ENCODE data around the gene KRT76.
"Not testable (repeated sequence)": the region's sequence is repeated elsewhere in the genome, so short reads cannot be mapped to it uniquely, and the experiment has no call there.

KRT76 gene

DNA sequence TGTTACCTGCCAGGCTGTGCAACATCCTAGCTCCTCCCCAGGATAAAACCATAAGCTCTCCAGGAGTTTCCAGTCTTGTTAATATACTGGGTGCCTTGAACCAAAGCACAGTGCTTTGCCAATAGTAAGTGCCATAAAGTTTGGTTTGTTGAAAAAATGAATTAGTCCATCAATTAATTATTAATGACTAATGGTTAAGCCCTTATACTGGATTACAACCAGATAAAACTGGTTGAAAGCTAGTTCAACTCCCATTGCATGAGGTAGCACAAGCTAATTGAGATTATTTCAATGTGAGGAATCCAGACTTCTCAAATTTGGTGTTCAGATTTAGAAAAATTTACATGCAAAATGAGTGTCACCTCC is 20.4 kb upstream of the KRT76 start:
- no peak for DNase-seq (ENCODE audit: low read depth in 2 of 2)

DNA sequence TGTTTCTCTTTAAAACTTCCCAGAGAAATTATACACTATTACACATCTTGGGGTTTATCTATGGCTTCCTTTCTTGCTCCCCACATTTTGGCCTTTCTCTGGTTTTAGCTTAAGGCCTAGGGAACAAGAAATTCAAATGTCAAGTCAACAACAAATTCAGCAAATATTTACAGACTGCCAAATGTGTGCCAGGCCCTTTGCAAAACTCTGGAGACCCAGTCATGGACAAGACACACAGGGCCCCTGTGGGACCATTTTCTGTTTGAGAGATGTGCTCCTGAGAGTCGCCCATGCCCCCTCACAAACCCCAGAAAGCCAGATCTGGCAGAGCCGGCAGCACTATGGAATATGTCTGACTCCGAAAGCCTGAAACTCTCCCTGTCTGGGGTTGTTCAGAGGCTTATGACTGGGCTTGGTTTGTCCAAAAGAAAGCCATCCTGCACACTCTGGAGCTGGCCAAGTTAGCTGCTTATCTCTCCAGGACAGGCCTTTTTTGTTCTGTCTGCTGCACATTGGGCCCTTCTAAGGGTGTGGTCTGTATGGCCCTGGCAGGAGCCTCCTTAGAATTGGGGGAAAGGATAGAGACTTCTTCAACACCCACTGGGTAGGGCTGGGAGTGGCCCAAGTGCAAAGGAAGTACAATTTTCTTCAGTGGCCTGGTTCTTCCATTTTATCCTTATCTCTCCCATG is 19.8 kb upstream of the KRT76 start:
- DNase-seq (ENCODE audit: low read depth in 2 of 2), result no peak

DNA sequence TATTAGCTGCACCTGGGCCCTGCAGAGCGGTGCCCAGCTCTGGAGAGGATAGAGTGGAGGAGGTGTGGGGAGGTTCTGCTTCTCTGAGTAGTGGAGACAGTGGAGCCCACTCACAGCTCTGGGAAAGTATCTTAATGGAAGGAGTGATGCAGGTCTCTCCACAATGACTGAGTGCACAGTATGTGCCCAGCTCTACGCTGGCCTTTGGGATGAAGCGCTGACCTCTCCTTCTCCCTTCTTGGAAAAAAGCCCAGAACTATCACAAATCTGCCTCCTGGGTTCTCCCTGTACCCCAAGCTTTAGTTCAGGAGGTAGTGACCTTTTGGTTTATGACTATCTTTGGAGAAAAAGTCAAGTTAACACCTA is 19.3 kb upstream of the KRT76 start:
- DNase-seq (ENCODE audit: low read depth in 2 of 2), result no peak

DNA sequence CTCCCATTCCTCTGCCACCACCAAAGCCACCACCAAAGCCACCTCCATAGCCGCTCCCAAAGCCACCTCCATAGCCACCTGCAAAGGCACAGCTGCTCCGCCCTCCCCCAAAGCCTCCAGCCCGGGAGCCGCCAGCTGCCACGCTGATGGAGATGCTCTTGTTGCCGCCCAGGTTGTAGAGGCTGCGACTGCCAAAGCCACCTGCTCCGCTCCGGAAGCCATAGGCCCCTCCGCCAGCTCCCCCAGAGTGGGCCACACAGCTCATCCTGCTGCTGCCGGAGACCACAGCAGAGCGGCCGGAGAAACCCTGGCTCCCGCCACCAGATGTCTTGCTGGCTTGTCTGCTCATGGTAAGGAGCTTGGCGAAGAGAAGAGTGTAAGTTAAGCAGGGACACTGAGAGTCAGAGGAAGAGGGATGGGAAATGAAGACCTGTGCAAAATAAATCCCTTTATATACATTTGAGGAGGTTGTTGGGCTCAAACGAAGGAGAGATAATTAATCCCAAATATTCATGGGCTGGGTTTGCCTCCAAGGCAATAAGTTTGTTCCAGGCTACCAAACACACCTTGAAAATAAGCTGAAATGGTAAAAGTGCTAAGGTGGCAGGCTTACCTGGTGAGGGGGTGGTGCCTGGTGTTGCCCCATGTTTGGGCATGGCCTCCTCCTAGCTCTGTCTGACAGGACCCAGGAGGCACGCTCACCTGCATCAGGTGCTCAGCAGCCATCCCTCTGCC is 18.7 kb upstream of the KRT76 start, which contains the start of gene KRT3:
Gene KRT3 (minus strand): TSS at position 424 of the 735 bp plus-strand sequence. CDS start 75 bp downstream, at position 349.
- no peak for DNase-seq (ENCODE audit: low read depth in 2 of 2)

DNA sequence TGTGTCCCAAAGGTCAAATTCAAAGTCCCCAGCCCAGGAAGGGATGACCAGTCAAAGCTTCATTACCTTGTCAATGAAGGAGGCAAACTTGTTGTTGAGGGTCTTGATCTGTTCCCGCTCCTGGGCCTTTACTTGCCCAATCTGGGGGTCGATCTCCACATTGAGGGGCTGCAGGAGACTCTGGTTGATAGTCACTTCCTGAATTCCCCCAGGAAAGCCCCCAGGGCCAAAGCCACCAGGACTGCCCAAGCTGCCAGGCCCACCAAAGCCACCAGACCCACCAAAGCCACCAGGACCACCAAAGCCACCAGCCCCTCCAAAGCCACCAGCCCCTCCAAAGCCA is 18.2 kb upstream of the KRT76 start:
- DNase-seq (ENCODE audit: low read depth in 2 of 2), result not testable (repeated sequence)

DNA sequence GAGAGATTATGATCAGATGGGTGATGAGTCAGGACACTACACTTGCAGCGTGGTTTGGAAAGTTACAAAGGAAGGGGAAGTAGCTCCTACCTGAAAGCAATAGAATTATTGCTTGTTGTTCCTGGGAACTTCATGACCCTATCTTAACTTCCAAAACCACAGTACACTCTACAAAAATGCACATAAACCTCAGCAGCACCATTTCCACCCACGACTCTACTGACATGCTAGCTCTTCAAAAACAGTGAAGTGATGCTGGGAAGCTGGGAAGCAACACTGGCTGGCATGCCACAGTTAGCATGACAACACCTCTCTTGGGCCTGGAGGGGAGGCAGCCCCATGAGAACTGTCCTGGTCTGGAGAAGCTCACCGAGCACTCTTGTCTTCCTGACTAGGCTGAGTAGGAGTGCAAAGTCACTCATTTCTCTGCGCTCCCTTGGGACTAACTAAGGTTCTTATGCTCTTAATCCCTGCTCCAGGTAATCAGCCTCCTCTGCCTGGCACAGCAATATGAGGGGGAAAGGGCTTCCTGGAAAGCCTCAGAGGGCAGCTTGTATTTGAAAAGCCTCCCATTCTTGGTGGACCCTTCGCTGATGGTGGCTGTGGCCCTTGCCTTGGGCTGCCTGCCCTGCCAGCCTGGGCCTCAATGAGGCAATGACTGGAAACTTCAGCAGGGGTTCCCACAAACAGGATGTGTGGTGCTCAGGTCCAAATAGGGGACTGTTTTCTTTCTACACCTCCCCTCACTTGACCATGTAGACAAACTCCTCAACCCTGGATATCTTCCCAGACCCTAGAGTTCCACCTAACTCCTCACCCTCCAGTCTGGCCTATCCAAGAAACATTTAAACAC is 17.6 kb upstream of the KRT76 start:
- DNase-seq (ENCODE audit: low read depth in 2 of 2), result no peak

DNA sequence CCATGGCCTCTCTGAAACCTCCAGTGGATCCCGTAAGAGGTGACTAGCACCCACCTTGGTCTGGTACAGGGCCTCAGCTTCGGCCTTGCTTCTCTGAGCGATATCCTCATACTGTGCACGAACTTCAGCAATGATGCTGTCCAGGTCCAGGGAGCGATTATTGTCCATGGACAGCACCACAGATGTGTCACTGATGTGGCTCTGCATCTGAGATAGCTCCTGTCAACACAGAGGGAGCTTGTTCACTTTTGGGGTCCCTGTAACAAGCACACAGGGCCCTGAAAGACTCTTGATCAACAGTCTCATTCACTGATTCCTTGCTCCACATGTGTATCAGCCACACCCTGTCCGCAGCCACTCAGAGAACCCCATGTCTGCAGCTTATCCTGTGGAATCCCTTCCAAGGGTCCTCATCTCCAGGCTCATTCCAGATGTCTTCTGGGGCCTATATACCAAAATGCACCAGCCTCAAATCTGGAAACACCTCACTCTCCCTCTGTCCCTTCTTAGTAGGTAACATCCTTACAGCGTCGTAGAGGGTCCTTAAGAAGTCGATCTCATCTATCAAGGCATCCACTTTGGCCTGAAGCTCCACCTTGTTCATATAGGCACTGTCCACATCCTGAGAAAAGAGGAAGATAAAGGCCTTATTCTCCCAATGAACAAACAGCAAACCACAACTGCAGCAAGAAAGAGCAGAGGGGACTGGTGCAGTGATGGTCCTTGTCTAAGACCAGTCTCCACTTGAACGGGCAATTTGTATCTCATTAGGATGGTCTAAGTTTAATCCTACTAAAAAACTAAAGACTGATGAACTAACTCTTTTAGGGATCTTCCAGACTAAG is 15.3 kb upstream of the KRT76 start:
- no peak for DNase-seq (ENCODE audit: low read depth in 2 of 2)

DNA sequence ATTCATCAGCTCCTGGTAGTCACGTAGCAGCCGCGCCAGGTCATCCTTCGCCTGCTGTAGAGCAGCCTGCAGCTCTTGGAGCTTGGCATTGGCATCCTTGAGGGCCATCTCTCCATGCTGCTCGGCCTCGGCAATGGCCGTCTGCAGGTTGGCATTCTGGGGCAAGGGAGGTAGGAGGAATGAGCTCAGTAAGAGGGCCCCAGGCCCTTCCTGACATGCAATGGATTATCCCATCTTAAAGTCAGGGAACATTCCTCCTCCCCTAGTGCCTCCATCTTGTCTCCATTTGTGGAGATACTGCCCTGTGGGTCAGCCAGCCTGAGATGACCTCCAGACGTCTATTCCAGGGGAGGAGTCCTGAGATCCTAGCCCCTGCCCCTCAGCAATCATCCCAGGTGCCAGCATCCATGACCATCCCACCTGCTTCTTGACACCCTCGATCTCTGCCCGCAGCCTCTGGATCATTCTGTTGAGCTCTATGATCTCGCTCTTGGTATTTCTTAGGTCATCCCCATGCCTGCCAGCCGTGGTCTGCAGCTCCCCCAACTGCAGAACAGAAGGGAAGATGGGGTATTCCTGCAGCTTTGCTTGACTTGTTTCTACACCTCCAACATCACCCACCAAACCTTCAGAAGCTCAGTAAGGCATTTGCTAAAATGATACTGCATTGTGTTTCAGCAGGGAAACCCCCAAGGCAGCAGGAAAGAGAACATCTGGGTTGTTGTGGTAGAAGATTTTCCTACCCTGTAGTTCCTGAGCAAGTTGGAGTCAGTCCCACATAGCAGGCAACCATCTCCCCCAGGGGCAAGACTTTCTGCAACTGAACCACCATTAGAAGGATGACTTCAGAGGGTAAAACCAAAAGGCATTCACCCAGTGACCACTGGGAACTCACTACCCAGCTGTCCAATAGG is 14.4 kb upstream of the KRT76 start:
- no peak for DNase-seq (ENCODE audit: low read depth in 2 of 2)

DNA sequence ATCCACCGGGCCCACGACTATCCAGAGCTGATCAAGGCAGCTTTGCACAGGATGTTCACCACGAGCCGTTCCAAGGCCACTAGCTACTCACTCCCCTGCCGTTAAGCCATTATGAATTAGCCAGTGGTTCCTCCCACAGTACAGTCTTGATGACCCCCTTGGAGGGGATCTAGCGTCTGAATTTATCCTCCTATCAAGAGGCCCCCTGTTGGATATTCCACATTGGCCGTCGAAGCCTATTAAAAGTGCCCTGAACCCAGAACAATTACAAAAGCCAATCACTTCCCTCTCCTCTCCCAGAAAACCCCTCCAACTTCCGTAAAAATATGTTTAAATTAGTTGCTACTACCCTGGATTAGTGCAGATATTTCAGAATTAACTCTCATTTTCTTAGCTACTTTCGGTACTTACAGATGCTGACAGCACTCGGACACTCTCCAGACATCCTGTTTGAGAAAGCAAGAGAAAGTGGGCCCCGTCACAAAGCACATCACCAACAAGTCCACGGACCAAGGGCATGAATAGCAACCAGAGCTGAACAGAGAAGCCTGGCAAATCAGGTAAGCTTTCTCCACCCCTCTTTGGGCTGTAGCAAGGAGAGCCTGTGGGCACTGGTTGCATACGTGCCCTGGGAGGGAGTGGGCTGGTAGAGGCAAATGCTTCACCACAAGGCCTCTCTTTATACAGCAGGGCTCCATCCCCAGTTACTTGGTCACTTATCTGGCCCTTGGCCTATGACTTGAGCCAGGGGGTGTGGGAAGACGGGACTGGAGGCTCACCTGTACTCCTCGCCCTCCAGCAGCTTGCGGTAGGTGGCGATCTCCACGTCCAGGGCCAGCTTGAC is 13.5 kb upstream of the KRT76 start:
- DNase-seq (ENCODE audit: low read depth in 2 of 2), result no peak

DNA sequence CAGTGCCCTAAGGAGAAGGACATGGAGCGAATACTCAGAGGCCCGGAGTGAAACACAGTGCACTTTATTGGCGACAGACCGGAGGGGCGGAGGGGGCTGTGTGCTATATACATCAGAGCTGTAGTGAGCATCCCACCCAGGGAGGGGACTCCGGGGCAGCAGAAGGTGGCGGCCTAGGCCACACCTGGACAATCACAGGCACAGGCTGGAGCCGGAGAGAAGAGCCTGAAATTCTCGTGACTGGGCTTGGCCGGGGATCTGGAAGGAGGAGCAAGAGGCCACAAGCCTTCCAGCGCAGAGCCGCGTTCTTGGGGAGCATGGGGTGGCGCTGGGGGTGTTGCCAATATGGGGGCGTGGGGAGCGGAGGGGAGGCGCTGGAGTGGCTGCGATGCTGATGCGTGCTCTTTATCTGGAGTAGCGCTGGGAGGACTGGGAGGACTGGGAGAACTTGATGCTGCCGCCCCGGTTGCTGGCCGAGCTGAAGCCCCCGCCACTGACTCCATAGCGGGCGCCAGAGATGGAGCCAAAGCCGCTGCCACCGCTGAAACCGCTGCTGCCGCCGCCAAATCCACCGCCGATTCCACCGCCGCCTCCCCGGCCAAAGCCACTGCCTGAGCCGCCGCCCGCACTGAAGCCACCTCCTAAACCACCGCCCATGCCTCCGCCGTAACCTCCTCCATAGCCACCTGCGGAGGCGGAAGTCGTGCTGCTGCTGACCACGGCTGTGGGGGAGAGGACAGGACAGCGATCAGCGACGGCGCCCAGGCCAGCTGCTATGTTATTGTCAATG is 12.7 kb upstream of the KRT76 start:
- DNase-seq (ENCODE audit: low read depth in 2 of 2), result no peak

DNA sequence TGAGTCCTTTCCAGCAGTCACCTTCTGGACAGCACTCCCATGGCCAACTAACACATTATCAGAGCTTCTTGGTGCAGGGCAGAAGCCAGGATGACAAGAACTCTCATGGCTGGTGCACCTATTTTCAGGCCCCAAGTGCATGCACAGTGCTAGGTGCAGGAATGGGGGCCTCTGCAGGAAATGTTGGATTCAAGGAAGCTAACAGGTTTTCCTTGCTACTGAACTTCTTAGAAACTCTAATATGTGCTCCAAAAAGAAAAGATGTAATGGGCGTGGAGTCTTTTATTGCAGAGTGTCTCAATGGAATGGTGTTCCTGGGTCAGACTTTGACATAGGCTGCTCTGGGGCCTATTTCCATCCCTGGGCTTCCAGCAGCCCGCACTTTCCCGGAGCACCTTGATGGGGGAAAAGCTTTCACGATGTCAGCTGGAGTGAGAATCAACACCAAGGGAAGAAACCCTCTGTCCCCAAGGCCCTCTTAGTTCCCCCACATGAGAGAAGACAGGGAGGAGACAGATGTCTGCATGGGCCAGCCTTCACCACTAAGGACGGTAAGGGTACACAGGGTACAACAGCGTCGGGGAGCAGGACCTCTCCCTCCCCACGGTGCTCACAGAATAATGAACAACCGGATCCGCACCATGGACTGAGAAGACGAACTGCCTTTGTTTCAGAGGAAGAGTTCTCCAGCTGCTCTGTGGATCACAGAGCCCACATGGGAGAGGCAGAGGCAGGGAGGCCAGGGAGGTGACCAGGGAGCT is 11.9 kb upstream of the KRT76 start:
- no peak for DNase-seq (ENCODE audit: low read depth in 2 of 2)

DNA sequence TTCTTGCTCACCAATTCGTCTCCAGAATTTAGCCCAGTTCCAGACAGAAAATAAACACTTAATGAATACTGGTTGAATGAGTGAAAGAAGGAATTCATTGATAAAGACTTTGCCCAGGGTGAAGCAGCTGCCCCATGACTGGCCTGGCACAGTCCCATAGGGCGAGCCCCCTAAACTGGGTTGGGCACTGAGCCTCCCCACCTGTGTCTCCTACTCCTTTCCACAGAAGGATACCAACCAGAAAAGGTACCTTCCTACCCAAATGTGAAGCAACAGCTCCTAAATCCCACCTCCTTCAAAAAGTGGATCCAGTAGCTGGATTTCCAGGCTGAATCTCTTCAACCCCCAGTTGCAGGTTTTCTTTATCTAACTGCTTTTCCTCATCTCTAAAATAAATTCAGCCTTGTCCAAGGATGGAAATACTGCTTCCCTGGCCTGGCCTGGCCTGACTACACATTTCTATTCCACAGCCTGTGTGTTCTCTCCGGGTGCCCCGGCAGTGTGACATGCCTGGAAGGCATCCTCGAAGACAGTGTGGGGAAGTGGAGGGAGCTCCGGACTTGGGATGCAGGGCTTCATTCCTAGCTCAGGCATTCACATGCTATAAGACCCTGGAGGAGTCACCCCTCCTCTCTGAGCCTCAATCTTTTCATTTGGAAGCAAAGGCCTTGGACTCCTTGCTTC is 11.2 kb upstream of the KRT76 start:
- no peak for DNase-seq (ENCODE audit: low read depth in 2 of 2)

DNA sequence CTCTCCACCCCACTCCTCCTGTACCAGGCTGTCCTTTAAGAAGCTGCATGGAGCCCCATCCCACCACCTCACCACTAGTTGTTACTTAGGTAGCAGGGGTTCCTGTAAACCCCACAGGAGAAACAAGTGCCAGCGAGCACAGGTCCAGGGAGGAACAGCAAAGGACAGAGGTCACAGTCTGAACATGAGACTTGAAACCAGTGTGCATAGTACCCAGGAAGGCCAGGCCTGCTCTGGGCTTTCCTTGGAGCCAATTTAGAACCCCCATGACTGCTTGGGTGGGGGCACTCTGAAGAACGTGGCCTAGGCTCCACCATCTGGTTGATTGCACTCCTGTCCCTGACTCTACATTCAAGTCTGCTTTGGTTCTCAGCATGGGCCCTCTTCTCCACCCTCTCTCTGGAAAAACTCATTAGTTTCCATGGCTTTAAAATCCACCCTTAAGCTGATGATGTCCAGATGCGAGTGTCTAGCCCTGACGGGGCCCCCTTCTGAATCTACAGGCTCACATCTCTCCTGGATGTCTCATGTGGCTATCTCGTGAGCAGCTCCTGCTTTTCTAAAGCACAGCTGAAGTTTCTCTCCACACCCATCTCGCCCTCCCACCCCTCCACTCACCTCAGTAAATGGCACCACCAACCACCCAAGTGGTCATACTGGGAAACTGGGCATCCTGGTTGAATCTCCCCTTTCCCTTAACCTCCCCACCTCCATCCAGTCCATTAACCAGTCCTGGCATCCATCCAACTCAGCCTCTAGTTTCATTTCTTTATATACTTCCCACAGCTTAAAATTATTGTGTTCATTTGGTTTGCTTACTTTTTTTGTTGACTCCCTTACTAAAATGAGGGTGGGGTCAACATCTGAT is 10.4 kb upstream of the KRT76 start:
- no peak for DNase-seq (ENCODE audit: low read depth in 2 of 2)

DNA sequence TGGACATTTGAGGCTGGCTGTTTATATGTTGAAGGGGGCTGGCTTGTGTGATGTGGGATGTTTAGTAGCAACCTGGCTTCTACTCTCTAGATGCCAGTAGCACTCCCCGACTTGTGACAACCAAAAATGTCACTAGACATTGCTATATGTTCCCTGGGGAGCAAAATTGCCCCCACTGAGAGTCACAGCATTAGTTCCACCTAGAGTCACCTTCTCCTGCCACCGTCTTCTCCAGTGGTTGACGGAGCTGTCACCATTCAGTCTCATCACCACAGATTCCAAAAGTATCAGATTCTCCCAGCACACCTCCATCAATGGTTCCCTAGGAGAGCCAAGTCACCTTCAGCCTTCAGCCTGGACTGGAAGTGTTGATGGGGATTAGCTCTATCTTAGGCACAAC is 7.8 kb upstream of the KRT76 start:
- DNase-seq (ENCODE audit: low read depth in 2 of 2), result no peak

DNA sequence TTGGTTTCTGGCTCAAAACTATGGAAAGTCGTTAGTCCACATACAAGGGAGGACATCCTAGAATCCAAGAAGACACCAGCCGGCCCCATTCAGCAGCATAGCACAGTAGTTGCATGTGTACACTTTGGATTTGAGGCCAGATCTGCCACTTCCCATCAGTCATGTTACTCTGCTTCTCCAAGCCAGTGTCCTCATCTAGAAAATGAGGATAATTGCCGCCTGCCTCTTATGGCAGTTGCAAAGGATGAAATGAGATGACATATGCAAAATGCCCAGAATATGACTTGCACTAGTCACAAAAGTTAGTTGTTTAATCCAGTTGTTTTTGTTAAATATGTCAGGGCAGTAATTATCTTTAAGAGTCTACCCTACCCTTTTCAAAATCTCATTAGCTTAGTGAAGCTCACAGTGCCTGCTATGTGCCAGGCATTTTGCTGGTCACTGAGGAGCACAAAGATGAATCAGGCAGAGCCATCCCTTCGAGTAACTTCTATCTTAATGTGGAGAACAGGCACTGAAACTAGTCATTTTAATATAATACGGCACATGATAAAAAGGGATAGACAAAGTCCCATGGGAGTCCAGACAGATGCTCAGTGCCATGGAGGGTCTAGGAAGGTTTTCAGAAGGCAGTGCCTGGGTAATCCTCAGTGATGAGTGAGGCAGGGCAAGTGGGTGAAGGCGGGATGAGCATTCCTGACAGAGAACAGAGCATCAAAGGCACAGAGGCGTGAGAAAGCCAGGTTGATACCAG is 6.6 kb upstream of the KRT76 start:
- no peak for DNase-seq (ENCODE audit: low read depth in 2 of 2)

DNA sequence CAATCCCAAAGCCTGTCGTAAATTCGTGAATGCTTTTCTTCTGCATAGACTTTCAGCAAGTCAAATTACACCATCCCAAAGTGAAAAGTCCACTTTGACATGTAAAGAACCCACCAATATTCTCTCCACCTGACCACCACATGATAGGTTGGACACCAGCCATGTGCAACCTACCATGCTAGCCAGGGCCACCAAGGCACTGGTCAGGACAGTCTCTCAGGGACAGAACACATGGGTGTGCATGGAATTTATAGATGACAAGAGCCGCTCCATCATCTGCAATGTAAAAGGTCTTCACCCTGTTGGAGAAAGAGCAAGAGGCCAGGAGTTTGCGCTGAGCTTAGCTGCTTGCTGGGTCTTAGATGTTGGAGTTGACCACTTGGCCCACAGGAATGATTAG is 5.4 kb upstream of the KRT76 start:
- DNase-seq (ENCODE audit: low read depth in 2 of 2), result no peak

Measured in activated CD4-positive, alpha-beta T cell treated with anti-CD3 and anti-CD28 coated beads for 24 hours (primary cell).